Stimulated activated CD4-positive, alpha-beta T cell treated with anti-CD3 and anti-CD28 coated beads, Interleukin-15, amount 100 ng/mL, for 1 hour (primary cell): ENCODE measurements around the gene CLEC11A.
A peak's percentile ranks its signal among the peaks of the same experiment; 100 is the strongest.
"Not testable (repeated sequence)": the region's sequence is repeated elsewhere in the genome, so short reads cannot be mapped to it uniquely, and the experiment has no call there.

Experiments
- DNase-seq, 2 donors: peaks; one replicate each; pipeline ENCODE4 v3.0.0-alpha.2; 2020; ENCODE audit warnings: low read depth in 1 of 2, low spot score in 1 of 2

CLEC11A gene

DNA sequence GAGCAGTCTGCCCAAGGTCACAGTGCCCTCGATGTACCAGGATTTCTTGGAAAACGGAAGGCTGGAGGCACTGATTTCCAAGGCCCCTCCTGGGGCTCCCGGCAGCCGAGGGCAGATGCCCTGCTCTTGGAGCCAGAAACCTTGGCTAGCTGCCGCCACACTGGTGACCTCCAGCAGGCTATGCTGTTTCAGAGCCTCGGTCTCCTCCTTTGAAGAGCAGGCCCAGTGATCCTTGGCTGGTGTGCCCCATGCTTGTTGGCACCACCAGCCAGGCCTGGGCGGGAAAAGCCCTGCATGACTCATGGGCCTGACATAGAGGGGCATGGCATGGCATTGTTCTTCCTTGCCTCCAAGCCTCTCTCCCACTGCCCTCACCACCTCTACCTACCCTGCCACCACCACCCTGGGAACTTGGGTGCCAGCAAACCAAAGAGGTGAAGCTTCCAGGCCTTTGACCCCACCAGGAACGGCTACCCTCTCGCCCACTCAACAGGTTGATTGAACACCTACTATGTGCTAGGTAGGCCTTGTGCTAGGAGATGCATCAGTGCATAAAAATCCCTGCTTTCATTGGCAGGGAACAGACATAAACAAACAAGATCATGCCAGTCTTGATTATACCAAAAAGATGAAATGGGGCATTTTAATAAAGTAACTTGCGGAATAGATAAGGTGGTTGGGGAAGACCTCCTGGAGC, 1.6 kb upstream of the CLEC11A start:
- DNase-seq = no peak

DNA sequence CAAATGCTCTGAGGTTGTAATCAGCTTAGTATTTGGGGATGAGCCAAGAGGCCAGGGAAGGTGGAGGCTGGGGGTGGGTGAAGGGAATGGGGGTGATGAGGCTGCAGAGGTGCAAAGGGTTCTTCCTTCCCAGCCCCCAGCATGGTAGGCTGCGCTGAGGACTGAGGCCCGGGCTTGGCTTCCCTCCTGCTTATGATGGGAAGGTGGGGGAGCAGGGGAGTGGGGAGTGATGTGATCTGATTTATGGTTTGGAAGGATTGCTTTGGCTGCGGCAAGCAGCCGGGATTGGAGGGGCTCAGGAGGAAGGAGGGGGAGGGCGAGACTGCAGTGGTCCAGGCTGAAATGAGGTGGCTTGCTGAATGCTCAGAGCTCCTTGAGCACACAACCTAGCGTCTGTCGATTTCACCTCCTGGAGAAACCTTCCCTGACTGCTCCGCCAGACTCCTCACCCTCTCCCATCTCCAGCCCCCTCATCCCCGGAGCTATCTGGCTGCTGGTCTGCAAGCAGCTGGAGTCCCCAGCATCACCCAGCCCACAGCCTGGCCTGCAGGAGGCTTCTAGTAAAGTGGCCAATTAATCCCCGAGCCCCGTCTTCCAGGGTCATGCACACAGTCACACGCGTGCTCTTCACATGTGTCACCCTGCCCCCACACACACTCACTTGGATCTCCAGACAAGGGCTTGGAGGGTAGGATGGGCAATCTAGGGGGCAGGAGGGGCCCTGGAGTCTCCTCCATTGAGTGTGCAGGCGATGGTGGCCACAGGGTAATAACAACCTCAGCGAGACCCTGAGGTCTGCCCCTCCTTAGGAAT, 757 bp upstream of the CLEC11A start:
- no peak for DNase-seq

DNA sequence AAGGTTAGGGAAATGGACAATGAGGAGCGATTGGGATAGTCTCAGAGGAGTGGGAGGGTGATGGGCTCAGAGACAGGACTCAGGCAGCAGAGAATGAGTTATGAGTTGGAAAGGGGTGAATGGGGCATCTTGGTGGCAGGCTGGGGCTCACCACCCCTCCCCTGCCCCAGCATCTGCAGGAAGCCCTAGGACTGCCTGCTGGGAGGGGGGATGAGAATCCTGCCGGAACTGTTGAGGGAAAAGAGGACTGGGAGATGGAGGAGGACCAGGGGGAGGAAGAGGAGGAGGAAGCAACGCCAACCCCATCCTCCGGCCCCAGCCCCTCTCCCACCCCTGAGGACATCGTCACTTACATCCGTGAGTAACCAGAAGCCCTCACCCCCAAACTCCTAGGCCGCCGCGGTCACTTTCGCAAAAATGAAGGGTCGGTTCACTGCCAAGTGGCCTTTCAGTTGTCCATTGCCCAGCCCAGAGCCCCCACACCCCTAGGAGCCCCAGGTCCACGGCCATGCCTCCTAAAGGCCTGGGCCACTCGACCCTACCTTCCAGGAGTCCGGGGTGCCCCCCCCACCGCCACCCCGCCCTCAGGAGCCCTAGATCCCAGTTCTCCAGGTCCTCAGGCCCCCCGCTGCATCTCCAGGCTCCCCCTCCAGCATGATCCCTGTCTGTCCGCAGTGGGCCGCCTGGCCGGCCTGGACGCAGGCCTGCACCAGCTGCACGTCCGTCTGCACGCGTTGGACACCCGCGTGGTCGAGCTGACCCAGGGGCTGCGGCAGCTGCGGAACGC, 764 bp downstream of the CLEC11A start:
- no peak for DNase-seq

DNA sequence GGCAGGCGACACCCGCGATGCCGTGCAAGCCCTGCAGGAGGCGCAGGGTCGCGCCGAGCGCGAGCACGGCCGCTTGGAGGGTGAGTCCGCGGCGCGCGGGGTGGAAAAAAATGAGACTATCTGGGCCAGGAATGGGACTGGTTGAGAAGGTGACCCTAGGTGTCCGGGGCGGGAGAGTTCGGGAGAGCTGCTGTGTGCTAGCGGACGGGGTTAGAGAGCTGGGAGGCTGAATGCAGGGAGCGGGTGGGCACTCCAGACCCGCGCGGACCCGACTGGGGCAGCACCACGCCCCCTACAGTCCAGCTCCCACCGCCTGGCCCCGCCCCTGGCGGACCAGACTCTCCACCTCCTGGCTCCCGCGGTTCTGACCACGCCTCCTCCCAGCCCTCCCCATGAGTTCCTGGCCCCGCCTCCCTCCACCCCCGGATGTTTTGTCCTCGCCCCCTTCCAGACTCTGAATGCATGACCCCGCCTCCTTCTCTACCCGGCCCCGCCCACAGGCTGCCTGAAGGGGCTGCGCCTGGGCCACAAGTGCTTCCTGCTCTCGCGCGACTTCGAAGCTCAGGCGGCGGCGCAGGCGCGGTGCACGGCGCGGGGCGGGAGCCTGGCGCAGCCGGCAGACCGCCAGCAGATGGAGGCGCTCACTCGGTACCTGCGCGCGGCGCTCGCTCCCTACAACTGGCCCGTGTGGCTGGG, 1.5 kb downstream of the CLEC11A start:
- DNase-seq = peak; percentile 70 to 86

DNA sequence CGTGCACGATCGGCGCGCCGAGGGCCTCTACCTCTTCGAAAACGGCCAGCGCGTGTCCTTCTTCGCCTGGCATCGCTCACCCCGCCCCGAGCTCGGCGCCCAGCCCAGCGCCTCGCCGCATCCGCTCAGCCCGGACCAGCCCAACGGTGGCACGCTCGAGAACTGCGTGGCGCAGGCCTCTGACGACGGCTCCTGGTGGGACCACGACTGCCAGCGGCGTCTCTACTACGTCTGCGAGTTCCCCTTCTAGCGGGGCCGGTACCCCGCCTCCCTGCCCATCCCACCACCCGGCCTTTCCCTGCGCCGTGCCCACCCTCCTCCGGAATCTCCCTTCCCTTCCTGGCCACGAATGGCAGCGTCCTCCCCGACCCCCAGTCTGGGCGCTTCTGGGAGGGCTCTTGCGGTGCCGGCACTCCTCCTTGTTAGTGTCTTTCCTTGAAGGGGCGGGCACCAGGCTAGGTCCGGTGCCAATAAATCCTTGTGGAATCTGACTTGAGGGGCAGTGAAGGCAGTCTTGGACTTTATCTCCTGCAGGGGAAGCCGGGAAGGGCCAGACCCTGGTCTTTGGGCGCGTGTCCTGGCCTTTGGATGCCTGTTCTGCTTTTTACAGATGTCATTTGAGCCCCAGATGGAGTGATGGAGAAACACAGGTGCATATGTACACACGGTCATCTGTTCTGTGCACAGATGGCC, 2.2 kb downstream of the CLEC11A start:
- no peak for DNase-seq

DNA sequence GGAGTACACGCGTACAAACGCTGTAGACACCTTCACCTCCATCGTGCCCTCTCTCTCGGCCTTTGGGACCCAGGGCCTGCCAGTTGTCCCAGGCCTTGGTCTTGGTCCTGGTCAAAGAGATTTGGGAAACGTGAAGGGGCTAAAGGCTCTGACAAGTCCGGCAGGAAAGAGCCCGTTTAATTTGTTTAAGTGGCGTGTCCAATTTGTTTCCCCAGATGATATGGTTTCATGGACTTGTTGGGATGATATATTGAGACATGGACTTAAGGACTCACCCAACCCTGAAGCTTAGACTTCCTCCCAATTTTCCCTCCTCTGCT, 2.7 kb downstream of the CLEC11A start:
- DNase-seq = no peak

DNA sequence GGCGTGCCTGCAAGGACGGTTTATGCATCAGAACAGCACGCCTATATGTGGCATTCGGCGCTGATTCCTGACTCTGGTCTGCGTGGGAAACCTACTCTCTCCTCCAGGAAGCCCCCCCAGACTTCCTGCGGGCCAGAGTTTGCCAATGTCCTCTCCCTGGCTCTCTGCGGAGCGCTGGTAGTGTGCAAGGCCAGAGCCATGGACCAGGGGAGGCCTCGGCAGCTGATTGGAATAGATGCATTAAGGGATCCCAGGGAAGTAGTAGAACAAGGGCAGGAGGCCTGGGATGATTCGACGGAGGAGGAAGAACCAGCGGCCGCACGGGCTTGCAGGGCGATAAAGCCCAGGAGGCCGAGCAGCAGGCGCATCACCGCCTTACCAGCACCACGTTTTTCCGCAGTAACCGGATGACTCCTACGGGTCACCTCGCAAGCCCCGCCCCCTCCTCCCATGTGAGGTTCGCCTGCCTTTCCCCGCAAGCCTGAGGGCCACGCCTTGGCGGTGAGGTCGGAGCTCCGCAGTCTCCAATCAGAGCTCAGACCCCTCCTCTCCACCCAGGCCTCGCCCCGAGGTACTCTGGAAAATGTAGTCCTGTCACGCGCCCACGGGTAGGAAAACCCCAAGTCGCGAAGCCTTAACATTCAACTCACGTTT, 5.0 kb downstream of the CLEC11A start:
- peak in 1 of 2 donors; percentile 67 for DNase-seq

DNA sequence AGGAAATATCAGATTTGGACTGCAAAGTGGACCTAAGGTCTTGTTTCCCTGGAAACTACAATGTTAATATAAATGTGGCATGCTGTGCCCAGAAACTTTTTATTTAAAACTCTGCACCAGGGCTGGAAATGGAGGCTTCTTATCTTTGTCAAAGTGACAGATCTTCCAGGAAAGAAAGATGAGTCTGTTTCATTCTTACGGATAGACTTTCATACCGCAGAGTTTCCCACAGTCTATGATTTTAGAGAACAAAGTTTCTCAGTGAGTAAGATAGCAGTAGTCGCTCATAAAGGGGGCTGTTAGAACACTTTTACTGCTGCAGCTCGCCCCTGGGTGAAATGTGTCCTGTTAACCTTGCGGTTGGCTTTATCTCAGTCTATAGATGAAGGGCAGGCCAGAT, 6.7 kb downstream of the CLEC11A start:
- no peak for DNase-seq

DNA sequence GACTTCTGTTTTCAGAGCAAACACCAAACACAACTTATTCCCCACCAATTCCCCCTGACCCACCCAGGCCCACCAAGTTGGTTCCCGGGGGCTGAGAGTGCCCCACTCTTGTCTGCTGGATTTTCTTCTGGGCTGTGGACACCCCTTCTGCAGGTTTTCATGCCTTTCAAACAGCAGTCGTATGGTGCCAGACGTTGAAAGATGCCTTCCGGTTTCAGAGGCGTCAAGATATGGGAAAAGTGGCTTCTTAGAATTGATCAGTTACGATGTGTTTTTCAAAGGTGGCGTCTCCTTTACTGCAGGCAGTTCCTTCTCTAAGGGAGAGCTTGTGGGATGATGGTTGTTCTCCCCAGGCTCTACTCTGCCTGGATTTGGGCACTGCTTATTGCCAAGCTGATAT, 12.7 kb downstream of the CLEC11A start:
- DNase-seq = no peak

DNA sequence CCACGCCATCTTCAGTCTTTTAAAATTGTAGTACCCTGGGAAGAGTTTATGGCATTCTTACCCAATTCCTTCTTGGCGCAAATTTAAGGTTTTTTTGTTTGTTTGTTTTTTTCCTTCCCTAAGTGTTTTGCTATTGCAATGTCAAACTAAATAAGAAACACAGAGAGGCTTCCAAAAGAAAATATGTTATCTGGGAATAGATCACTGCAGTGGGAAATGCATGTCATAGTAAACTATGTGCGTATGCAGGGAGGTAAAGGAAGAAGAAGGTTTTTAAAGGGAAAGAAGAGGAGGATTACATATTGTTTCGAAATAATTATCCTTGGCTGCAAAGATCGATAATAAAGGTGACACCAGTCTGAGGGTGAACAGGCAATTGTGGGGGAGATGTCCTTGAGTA, 13.2 kb downstream of the CLEC11A start:
- no peak for DNase-seq

DNA sequence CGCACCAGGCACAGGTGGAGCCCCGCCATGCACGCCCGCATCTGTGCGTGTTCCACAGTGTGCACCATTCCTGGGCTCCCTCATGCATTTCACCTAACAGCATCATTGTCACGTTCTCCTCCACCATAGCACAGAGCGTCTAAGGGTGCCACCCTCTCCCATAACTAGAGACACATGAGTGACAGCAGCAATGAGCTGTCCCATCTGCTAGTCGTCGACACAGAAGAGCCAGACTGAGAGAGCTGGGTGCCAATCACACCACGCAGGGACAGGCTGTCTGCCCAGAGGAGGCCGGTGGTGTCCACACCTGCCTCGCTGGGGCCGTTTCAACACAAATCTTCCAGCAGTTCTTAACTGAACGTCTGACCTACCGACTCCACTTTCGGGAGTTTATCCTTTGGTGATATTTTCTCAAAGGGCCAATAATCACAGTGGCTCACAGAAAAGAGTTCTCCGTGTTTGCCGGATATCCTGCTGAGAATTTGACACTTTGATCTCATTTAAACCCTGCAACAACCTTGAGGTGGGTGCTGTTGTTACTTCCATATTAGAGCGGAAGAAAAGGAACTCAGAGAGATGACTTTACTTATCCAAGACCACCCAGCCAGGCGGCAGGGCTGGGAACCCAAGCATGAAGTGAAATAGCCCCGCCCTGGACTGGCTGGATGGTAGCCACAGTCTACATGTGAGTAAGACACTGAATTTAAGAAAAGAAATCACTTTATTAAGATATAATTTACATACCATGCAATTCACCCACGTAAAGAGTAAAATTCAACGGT, 16.2 kb downstream of the CLEC11A start:
- no peak for DNase-seq

DNA sequence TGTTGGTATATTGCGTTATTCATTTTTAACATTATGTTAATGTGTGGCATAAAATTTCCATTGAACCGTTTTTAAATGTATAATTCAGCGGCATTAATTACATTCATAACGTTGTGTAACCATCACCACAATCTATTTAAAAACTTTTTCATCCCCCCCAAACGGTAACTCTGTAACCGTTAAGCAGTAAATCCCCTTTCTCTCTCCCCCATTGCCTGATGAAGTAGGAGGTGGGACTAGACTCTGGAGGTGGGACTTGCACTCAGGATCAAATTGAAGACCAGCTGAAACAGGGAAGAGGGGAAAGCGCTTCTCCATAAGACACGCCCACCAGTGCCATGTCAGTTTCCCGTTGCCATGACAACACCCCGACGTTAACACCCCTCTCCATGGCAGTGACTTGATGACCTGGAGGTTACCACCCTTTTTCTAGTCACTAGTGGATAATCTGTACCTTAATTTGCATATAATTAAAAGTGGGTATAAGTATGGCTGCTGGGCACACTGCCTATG, 16.8 kb downstream of the CLEC11A start:
- DNase-seq = no peak

DNA sequence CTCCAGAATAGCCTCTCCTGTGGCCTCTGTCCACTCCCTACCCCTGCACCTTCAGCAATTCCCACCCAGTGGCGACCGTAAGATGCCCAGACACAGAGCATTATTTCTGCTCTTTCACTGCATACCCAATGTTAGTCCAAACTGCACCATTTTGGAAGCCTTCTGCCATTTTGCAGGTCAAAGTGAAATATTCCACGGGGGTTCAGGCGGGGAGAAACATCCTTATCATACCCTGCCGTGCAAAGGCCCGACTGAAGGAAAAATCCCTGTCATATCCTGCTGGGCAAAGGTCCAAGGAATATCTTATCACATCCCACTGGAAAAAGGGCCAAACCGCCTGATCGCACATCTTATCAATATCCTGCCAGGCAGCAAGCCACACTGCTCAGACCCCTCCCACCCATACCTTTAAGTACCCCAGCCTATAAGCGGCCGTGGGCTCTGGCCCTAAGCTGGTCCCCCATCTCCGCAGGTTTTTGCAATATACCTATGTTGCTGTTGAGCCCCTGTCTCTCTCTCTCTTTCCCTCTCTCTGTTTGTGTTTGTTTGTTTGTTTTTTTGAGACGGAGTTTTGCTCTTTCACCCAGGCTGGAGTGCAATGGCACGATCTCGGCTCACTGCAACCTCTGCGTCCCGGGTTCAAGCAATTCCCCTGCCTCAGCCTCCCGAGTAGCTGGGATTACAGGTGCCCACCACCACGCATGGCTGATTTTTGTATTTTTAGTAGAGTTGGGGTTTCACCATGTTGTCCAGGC, 18.2 kb downstream of the CLEC11A start:
- DNase-seq = no peak

DNA sequence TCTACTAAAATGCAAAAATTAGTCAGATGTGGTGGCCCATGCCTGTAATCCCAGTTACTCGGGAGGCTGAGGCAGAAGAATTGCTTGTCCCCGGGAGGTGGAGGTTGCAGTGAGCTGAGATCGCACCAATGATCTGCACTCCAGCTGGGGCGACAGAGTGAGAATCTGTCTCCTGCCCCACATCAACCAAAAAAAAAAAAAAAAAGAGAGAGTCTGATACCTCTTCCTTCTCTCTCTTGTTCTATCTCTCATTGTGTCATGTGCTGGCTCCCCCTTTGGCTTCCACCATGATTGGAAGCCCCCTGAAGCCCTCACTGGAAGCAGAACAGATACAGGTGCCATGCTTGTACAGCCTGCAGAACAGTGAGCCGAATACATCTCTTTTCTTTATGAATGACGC, 20.4 kb downstream of the CLEC11A start:
- no peak for DNase-seq

DNA sequence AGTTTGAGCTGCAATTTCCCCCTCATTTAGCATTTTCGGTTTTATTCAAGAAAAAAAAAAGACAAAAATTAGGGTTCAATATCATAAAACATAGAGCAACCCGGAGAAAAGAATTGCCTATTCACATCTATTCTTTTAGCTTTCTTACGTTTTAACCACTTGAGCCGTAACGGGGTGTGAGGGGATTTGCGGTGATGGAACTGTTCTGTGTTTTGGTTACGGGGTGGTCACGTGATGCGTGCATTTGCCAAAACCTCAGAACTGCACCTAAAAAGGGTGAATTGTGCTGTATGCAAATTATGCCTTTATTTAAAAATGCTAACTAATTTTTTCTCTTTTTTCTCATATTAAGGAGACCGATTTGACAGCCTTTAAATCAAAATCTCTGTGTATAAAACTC, 22.1 kb downstream of the CLEC11A start:
- DNase-seq = no peak

DNA sequence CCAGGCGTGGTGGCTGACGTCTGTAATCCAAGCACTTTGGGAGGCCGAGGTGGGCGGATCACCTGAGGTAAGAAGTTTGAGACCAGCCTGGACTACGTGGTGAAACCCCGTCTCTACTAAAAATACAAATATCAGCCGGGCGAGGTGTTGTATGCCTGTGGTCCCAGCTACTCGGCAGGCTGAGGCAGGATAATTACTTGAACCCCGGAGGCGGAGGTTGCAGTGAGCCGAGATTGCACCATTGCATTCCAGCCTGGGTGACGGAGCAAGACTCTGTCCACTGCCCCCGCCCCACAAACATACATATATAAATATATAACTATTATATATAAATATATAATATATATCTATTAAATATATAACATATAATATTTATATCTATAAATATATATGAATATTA, 24.0 kb downstream of the CLEC11A start:
- DNase-seq = not testable (repeated sequence)

DNA sequence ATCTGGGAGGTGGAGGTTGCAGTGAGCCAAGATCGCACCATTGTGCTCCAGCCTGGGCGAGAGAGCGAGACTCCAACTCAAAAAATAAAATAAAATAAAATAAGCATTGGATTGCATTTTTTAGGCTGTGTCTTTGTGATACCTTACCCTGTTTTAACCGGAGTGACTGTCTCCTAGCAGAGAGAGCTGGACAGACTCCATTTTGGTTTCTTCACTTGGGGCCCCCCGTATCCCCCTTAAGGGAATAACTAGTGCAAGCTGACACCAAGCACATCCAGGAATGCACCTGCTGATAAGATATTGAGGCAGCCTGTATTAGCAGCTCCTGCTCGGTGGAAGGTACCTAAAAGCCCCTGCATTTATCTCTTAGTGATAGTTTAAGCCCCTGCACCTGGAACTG, 26.3 kb downstream of the CLEC11A start:
- DNase-seq = no peak

DNA sequence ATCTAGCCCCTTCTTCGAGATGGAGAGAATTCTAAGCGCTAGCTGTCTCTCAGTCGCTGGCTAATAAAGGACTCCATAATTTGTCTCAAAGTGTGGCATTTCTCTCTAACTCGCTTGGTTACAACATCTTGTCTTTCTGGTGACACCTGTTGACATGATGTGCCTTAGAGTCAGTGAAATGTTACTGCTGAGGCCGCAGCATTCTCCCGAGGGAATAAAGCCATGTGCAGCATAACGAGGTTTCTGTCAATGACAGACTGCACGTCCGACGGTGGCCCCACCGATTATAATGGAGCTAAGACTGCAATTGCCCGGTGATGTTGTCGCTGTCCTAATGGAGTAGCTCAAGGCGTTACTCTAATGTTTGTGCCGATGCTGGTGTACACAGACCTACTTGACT, 26.8 kb downstream of the CLEC11A start:
- no peak for DNase-seq

DNA sequence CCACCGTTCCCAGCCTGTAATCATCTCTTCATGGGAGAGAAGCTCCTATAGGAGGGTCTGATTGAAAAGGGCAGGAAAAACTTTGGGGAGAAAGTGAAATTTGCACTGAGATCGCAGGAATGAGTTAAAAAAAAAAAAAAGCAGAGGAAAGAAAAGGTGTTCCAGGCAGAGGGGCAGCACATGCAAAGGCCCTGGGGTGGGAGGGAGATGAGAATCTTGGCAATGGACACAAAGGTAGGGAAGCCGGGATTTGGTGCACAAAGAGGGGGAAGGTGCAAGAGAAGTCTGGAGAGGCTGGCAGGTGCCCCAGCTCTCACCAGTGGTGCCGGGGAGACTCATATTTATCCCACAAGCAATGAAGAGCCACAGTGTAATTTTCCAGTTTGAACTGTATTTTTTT, 30.7 kb downstream of the CLEC11A start:
- no peak for DNase-seq
